Measurements from ENCODE around the gene ZNF507.

The ZNF507 gene

GRCh38 chr19:32333227-32333626 is 12.2 kb upstream of the ZNF507 start:
- no peak for DNase-seq
- intact Hi-C loops (cut with DNase I; ENCODE audit: low total_unique reads), result no loop called here
- Histone ChIP-seq H3K27me3 (peaks cover 0 to 19% of the 10 kb centered on the region in 2 donors), H3K9me3 (no peaks in the 10 kb centered on the region), H3K36me3 (no peaks in the 10 kb centered on the region), H3K27ac (no peak overlapping the region), H3K4me1 (peaks cover 0 to 12% (median 0%) of the 10 kb centered on the region in 4 donors), H3K4me3 (no peak overlapping the region)
- no peak for TF ChIP-seq CTCF (IDR thresholded peaks at IDR 0.05)

- peak overlapping the region; percentile 21 to 56 for H3K27ac ChIP-seq
- H3K9me3 ChIP-seq, result no peaks in the 10 kb centered on the region
- no peak for DNase-seq
- intact Hi-C loops (cut with DNase I; ENCODE audit: low total_unique reads), result no loop called here
- no peaks in the 10 kb centered on the region for H3K36me3 ChIP-seq
- H3K4me3 ChIP-seq, result peak overlapping the region; percentile 13 to 30
- TF ChIP-seq CTCF (IDR thresholded peaks at IDR 0.05), result no peak
- H3K27me3 ChIP-seq, result no peaks in the 10 kb centered on the region
- H3K4me1 ChIP-seq, result peaks cover 0 to 21% (median 0%) of the 10 kb centered on the region in 4 donors
Observed at GRCh38 chr19:32336259-32337083, 8.9 kb upstream of the ZNF507 start.

GRCh38 chr19:32337084-32337808 is 8.2 kb upstream of the ZNF507 start:
- intact Hi-C loops (cut with DNase I; ENCODE audit: low total_unique reads), result no loop called here
- H3K36me3 ChIP-seq, result no peaks in the 10 kb centered on the region
- H3K4me1 ChIP-seq, result peaks cover 0 to 21% (median 0%) of the 10 kb centered on the region in 4 donors
- no peak for DNase-seq
- H3K4me3 ChIP-seq, result peak overlapping the region; percentile 13 to 30
- H3K27ac ChIP-seq, result peak overlapping the region; percentile 21 to 56
- H3K9me3 ChIP-seq, result no peaks in the 10 kb centered on the region
- no peaks in the 10 kb centered on the region for H3K27me3 ChIP-seq
- TF ChIP-seq CTCF (IDR thresholded peaks at IDR 0.05), result no peak

- H3K27ac ChIP-seq, result peak overlapping the region; percentile 5 to 37
- TF ChIP-seq CTCF (IDR thresholded peaks at IDR 0.05), result no peak
- intact Hi-C loops (cut with DNase I; ENCODE audit: low total_unique reads), result no loop called here
- DNase-seq, result no peak
- H3K4me3 ChIP-seq, result no peak overlapping the region
- peaks cover 0 to 21% (median 0%) of the 10 kb centered on the region in 4 donors for H3K4me1 ChIP-seq
- no peaks in the 10 kb centered on the region for H3K36me3 ChIP-seq
- H3K27me3 ChIP-seq, result no peaks in the 10 kb centered on the region
- no peaks in the 10 kb centered on the region for H3K9me3 ChIP-seq
Observed at GRCh38 chr19:32339423-32339822, 6.0 kb upstream of the ZNF507 start.

- Histone ChIP-seq H3K4me3 (no peak overlapping the region), H3K4me1 (peaks cover 0 to 21% (median 0%) of the 10 kb centered on the region in 4 donors), H3K36me3 (no peaks in the 10 kb centered on the region), H3K27ac (peak overlapping the region; percentile 5 to 37), H3K9me3 (no peaks in the 10 kb centered on the region), H3K27me3 (no peaks in the 10 kb centered on the region)
- intact Hi-C loops (cut with DNase I; ENCODE audit: low total_unique reads), result loop anchor here (5.0 to 10.0 kb wide), 2 partner anchors 67 to 335 kb away; partner anchors contain the start of genes ANKRD27, DPY19L3 and RGS9BP
- peak; percentile 63 to 77 for TF ChIP-seq CTCF (IDR thresholded peaks at IDR 0.05)
- DNase-seq, result peak; percentile 69 to 86
Observed at GRCh38 chr19:32339988-32340874, 5.2 kb upstream of the ZNF507 start.
